Cerebellar nuclear complex (tissue), 1 donor: ENCODE measurements around the gene ING3.
"Not testable (repeated sequence)": the region's sequence is repeated elsewhere in the genome, so short reads cannot be mapped to it uniquely, and the experiment has no call there.

Experiments
- DNase-seq, 2 experiments: peaks; one replicate each; lab custom pipeline; 2025; lab: John Stamatoyannopoulos, UW

Gene ING3

GRCh38 chr7:120949998-120950538 is 509 bp upstream of the ING3 start:
- DNase-seq = no peak

- no peak for DNase-seq
These were observed 727 bp downstream of the ING3 start for GRCh38 chr7:120951309-120951699.

DNA sequence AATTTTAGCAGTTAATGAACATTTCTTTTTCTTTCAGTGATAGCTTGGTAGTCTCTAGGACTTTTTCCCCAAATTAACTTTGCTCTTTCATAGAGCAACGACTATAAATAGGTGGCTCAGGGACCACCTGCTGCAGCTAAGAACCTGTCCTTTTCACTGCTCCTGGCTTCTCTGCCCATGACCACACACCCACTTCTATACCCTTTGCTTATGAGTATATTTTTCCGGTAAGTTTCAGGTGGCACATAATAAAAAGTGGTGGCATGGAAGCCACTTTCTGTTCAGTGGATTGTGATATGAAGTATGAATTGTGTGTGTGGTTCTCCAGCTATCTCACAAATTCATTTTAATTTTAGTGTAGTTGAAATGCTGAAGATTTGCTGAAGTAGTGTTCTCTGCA is 1.2 kb downstream of the ING3 start:
- no peak for DNase-seq

DNA sequence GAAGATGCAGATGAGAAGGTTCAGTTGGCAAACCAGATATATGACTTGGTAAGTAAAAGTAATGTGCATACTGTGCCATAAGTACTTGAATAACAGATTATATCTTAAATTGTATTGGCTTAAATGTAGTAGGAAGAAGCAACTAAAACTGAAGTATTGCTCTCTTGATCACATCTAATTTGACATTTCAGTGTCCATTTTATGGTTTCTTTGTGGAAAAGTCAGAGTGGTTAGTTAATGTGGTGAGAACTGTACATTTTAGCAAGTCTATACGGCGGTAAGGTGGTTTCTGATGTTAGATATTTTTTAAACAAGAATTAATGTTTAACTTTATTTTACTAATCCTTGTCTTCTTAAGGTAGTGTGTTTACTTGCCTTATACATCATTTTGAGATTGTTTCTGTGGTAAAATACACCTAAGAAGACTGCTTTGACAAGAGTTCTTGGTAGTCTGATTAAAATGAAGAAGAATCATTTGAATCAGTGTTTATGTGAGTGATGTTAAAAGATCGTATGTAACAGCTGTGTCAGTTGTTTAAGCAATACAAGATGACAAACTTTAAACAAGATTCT is 5.1 kb downstream of the ING3 start:
- no peak for DNase-seq

DNA sequence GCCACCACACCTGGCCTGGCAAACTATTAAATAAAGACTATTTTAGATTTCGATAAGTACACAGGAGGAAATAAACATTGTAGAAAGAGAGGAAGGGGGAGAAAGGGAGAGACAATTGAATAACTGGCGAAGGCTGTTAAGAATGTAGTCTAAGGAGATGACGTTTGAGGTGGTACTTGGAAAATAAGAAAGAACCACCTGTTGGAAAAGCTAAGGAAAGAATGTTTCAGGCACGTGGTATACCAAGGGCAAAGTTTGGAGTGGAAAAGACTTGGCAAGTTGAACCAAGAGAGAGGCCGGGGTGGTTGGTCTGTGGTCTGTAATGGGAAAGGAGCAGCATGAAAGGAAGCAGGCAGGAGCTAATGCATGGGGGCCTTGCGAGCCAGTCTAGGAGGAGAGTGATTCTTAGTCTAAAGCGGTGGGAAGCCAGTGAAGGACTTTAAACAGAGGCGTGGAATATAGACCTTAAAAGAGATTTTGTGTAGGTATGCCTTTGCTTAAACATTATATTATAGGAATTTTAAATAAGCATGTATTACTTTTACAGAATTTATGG is 9.4 kb downstream of the ING3 start:
- no peak for DNase-seq

DNA sequence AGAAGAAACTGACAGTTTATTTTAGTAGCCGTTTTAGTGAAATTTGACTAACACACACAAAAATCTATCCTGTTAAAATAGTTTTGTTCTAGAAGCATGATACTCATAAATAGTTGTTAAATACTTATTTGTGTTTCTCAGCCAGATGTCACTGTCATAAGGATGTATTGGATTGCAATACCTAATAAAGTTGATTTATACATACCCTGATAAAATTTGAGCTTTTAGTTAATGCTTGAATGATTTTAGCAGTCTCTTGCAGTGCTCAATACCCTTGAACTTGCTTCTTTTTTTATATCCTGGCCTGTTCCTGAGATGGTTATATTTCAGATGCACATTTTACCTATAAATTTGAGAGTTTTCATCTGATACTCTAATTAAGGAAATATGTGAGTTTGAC is 10.1 kb downstream of the ING3 start:
- no peak for DNase-seq

GRCh38 chr7:120961638-120962173 is 11.1 kb downstream of the ING3 start:
- no peak for DNase-seq

DNA sequence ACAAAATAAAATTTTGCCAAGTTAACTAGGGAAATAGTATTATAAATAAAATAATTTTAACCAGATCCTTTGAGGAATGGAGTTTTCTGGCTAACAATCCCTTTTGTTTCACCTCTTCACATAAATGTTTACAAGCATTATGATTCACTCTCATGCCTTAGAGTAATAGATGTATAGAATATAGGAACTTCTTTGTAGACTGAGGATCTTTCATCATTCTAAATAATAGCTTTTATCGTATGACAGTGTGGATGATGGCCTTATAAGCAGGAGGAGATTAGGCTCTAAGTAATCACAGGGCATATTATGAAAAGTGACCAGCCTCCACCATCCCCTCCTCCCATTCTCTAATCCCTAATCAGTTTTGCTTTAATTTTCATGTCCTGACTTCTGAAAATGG is 13.5 kb downstream of the ING3 start:
- DNase-seq = no peak

GRCh38 chr7:120966961-120967360 is 16.4 kb downstream of the ING3 start:
- no peak for DNase-seq

GRCh38 chr7:120973849-120974248 is 23.3 kb downstream of the ING3 start:
- DNase-seq = no peak

DNA sequence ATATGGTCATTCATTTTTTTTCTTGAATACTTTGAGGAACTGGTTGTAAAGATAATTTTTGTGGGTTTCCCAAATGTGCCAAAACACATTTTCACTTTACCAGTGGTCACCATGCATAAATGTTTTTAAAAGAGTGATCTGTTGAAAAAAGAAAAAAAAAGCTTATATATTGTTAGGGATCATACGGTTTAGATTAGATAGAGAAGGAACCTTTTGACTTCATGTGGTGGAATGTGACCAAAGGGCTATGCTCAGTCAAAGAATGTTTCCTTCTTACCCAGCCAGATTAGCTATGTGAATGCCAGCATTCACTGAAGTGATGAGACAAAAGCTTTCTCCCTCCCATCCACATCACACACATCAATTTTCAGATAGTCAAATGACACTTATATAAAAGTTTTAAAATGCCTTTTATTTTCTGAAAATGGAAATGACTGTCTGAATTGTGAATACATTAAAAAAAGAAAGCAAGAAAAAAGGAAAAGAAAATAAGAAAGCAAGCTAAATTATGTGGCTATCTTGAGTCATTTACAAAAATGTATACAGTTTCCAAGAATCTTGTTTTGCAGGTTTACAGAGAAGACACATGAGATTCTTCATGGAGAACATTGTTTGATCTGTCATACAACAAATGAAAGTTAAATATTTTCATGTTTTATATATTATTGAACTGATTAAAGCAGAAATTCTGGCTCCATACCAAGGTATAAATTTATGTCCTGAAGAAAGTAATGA is 29.4 kb downstream of the ING3 start:
- DNase-seq = no peak

DNA sequence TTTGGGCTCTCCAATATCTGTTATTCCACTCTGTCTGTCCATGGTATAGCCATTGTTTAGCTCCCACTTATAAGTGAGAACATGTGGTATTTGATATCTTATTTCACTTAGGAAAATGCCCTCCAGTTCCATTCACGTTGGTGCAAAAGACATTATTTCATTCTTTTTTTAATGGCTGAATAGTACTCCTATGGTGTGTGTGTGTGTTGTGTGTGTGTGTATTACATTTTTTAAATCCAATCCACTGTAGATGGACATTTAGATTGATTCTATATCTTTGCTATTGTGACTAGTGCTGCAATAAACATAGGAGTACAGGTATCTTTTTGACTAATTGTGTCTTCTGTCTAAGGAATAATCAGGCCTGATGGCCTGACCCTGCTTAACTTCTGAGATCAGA is 30.5 kb downstream of the ING3 start:
- DNase-seq = no peak

- no peak for DNase-seq
These were observed 31.5 kb downstream of the ING3 start for GRCh38 chr7:120981888-120982615.

DNA sequence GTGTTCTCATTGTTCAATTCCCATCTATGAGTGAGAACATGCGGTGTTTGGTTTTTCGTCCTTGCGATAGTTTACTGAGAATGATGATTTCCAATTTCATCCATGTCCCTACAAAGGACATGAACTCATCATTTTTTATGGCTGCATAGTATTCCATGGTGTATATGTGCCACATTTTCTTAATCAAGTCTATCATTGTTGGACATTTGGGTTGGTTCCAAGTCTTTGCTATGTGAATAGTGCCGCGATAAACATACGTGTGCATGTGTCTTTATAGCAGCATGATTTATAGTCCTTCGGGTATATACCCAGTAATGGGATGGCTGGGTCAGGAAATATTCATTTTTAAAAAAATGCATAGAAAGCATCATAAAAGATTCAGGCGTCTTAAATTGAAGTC is 33.0 kb downstream of the ING3 start:
- DNase-seq = not testable (repeated sequence)

DNA sequence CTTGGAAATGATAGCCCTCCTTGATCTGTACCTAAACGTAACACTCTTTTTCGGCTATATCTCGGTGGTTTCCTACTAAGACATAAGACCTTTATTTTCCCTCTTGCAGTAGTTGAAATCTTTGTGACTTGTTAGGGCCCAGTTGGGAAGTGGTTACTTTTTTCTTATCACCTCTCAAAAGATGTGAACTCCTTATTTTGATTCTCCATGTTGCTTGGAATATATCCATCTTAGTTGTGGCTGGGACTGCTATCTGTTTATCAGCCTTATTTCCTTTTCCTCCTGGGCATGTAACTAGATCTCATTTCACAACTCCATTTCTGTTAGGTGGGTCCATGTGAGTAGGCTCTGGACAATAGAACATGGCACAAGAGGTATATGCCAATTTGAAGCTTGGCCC is 33.8 kb downstream of the ING3 start:
- no peak for DNase-seq

DNA sequence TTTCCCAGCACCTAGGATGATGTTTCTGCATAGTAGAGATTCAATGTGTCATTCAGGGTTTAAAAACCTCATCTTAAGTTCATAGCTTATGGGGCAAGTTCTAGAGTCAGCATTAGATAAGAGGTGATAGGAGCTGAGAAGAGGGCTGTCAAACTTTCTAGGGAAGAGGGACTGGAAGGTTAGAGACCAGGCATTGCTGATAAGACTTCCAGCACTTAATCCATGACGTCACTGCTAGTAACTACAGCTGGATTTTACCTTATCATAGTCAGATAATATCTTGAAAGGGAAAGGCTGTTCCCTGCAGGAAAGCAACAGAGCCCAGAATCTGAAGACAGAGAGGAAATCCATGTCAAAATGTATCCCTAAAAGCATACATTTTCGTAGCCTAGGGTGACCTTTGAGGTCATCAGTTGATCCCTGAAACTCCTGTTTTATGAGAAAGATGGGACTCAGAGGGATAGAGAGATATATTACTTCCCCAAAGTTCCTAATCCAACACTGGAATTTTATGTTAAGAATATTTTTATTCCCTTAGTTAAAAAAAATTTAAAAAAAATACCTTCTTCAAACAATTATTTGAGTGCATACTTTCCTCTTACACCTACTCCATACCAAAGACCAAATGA is 34.7 kb downstream of the ING3 start:
- DNase-seq = no peak

DNA sequence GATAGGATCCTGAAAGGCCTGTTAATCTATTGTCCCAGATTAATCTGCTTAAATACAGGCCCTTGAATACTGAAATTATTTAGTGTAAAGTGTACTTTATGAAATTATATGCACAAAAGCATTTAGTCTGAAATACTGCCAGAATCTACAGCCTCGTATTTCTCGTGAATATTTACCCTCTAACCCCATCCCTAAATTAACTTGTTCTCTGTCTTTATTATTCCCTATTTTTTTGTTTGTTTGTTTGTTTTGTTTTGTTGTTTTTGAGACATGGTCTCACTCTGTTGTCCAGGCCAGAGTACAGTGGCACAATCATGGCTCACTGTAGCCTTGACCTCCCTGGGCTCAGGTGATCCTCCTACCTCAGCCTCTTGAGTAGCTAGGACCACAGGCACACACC is 35.3 kb downstream of the ING3 start:
- DNase-seq = no peak

DNA sequence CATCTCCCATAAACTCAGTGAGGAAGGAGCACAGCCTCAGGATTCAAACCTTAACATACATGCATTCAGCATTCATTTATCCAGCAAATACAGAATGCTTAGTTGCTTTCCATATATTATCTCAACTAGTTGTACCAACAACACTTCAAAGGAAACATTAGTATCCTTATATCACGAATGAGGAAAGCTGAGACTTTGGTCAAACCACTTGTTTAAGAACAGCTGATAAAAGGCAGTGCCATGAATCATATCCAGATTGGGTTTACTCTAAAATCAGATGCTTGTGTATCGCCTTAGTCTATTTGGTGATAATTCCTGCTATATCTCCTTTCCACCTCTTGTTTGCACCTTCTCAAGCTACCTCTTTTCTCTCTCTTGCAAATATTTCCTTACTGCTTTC is 36.1 kb downstream of the ING3 start:
- no peak for DNase-seq

DNA sequence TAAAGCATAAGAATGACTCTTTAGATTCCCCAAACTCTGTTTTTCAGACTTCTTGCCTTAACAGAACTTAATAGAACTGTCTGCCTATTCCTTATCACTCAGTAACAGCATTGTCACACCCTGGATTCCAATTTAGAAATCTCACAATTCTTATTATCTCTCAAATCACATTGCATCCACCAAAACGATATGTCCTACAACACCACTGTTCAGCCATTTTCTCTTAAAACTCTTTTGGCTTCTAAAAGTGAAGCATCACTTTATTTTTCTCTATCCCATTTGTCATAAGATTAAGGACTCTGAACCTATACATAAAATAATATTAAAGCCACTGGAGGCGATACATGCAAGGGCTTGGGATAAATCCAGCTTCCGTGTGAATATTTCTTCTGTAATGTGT is 36.7 kb downstream of the ING3 start:
- no peak for DNase-seq

- no peak for DNase-seq
These were observed 37.4 kb downstream of the ING3 start for GRCh38 chr7:120987683-120988590.
